ENCODE measurements around the gene METTL17. TPM values are rescaled to one million over a fixed set of nuclear protein-coding genes. Genes with fewer than 3 reads are reported as not detected.

METTL17 gene
- total and polyA plus RNA-seq, 4 donors: 20.0 to 88.6 (median 45.3) TPM

DNA sequence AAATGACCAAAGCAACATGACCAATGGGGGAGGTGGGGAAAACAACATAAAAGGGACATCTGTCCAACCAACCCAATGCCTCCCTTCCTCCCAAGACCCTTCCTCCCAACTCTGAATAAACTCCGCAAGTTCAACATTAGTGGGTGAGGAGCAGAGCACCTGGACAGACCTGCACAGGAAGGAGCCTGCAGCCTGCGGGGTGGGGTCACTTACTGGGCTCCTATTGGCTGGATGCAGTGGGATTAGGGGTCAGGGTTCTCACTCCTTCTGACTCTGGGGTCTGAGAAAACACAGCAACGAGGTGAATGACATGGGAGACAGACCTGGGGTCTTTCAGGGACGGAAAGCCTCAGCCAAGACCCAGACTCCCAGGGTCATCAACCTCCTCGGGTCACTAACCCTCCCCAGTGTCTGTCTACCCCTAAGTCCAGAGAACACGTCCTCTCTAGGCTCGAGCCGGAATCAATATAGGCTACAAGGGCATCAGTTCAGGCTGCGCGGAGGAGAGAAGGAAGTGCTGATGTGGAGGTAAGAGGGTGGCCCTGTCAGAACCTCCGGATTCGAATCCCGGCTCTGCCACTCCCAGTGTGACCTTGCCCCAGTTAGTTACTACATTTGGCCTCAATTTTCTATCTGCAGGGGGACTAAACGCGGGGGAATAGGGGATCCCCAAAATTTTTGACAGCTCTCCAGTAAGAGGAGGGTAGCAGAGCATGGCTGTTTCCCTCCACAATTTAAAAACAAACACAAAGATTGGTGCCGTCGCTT lies 34.2 kb downstream of the METTL17 start:
- ATAC-seq (ENCODE audit: low FRiP score) (no peak), DNase-seq (no peak)
- Histone ChIP-seq H3K9me3 (ENCODE audit: control insufficient read depth, low read length) (no peaks in the 10 kb centered on the region), H3K27me3 (ENCODE audit: control insufficient read depth in 1 of 2, insufficient read depth in 2 of 2, low read length in 1 of 2) (no peaks in the 10 kb centered on the region), H3K36me3 (ENCODE audit: control insufficient read depth in 1 of 2, insufficient read depth in 2 of 2, low read length in 1 of 2) (peaks cover 0 to 5% of the 10 kb centered on the region in 2 donors), H3K4me3 (ENCODE audit: low read length in 2 of 2) (peak overlapping the region; percentile 42 to 63), H3K4me1 (ENCODE audit: control insufficient read depth in 1 of 2, insufficient read depth in 2 of 2, low read length in 2 of 2) (peaks cover 0 to 3% of the 10 kb centered on the region in 2 donors), H3K27ac (ENCODE audit: low read depth in 1 of 2, low read length in 2 of 2) (peak overlapping the region in 1 of 2 donors; percentile 49)
- WGBS, 2 donors: 32 to 38% methylated on average over 17 of the region's 17 CpGs
- intact Hi-C loops (cut with DNase I): no loop called here

DNA sequence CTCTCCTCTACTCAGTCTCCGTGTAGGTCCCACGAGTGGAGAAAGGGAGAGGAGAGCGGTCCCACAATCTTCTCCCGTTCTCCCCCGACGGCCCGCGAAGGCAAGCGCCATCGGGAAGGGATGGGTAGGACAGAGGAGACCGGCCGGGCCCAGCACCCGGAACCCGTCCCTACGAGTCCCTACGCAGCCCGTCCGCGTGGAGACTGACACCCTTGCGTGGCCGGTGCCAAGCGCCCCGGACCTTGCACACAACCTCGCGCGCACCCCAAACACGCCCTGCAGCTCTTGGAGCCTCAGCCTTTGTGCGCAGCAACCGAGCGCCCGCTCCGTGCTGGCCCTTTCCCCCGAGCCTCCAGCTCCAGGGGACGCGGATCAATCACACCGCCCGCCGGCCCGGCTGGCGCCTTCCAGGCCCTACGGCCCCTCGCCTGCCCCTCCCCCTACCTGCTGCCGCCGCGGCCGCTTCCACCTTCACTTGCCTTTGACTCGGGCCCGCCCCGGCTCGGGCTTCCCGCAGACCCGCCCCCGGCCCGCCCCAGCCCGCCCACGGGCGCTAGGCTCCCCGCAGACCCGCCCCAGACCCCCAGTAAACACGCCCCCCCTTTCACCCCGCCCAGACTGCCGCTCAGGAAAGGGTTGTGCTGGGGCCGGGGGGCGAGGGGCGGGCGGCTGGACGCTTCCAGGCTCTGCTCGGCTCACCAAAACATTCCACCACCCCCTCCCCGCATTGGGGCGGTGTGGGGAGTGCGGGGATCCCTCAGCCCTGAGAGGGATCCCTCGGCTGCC lies 35.0 kb downstream of the METTL17 start, which contains the start of gene NDRG2:
TSS of gene NDRG2 (minus strand) at position 477 of the 786 bp plus-strand sequence. CDS start 1,746 bp downstream, outside the sequence.
- Histone ChIP-seq H3K27me3 (ENCODE audit: control insufficient read depth in 1 of 2, insufficient read depth in 2 of 2, low read length in 1 of 2) (no peaks in the 10 kb centered on the region), H3K4me1 (ENCODE audit: control insufficient read depth in 1 of 2, insufficient read depth in 2 of 2, low read length in 2 of 2) (peaks cover 0 to 3% of the 10 kb centered on the region in 2 donors), H3K36me3 (ENCODE audit: control insufficient read depth in 1 of 2, insufficient read depth in 2 of 2, low read length in 1 of 2) (peaks cover 0 to 2% of the 10 kb centered on the region in 2 donors), H3K4me3 (ENCODE audit: low read length in 2 of 2) (peak within 1 kb of the TSS; percentile 42 to 63), H3K27ac (ENCODE audit: low read depth in 1 of 2, low read length in 2 of 2) (peak within 1 kb of the TSS; percentile 62 to 91), H3K9me3 (ENCODE audit: control insufficient read depth, low read length) (no peaks in the 10 kb centered on the region)
- DNase-seq (peak; percentile 83 to 89), ATAC-seq (ENCODE audit: low FRiP score) (peak; percentile 90)
- 1% methylated on average over 49 to 72 of the region's 72 CpGs for WGBS, 2 donors
- intact Hi-C loops (cut with DNase I): loop anchor here in 1 of 2 donors (5.0 kb wide), 1 partner anchor 68 kb away; no protein-coding TSS in a partner anchor

DNA sequence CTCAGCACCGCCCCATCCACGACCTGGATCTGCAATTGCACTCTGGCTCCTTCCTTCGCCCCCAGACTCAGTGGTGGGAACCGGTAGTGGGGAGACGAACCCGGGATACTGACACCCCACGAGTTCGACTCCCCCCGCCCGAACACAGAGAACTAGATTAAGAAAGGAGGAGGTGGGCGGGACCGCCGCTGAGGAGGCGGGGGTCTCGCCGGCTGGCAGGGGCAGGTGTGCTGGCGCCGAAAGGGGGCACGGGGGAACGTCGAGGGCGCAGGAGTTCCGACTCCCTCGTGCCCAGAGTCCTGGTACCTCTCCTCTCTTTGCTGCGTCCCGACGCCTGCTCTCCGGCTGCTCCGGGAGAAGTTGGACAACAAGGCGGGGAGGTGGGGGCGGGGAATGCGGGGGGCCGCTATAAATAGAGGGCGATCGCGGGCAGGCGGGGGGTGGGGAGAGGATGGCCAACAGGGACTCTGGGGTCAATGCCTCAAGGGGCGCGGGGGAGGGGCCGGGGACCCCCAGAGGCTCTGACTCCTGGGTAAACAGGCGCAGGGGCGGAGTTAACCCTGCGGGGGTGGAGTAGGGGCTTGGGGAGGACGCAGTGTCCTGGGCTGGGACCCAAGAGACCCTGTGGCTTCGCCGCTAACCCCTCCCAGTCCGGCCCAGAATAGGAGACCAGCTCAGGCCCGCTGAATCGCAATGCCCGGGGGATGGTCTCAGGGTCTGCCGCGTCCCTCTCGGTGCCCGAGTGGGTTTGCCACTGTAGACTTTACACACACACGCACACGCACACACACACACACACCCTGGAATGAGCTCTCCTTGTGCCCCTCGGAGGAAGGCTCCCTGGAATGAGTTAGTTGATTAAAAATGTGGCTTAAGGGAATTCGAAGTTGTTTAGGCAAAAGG lies 35.8 kb downstream of the METTL17 start:
- Histone ChIP-seq H3K4me3 (ENCODE audit: low read length in 2 of 2) (peak overlapping the region; percentile 42 to 63), H3K27me3 (ENCODE audit: control insufficient read depth in 1 of 2, insufficient read depth in 2 of 2, low read length in 1 of 2) (no peaks in the 10 kb centered on the region), H3K4me1 (ENCODE audit: control insufficient read depth in 1 of 2, insufficient read depth in 2 of 2, low read length in 2 of 2) (peaks cover 0 to 3% of the 10 kb centered on the region in 2 donors), H3K27ac (ENCODE audit: low read depth in 1 of 2, low read length in 2 of 2) (peak overlapping the region; percentile 62 to 91), H3K9me3 (ENCODE audit: control insufficient read depth, low read length) (no peaks in the 10 kb centered on the region), H3K36me3 (ENCODE audit: control insufficient read depth in 1 of 2, insufficient read depth in 2 of 2, low read length in 1 of 2) (peaks cover 0 to 2% of the 10 kb centered on the region in 2 donors)
- 3% methylated on average over 53 to 58 of the region's 58 CpGs for WGBS, 2 donors
- ATAC-seq (ENCODE audit: low FRiP score) (peak; percentile 79), DNase-seq (peak; percentile 60 to 82)
- intact Hi-C loops (cut with DNase I): loop anchor here in 1 of 2 donors (5.0 kb wide), 1 partner anchor 67 kb away; no protein-coding TSS in a partner anchor

DNA sequence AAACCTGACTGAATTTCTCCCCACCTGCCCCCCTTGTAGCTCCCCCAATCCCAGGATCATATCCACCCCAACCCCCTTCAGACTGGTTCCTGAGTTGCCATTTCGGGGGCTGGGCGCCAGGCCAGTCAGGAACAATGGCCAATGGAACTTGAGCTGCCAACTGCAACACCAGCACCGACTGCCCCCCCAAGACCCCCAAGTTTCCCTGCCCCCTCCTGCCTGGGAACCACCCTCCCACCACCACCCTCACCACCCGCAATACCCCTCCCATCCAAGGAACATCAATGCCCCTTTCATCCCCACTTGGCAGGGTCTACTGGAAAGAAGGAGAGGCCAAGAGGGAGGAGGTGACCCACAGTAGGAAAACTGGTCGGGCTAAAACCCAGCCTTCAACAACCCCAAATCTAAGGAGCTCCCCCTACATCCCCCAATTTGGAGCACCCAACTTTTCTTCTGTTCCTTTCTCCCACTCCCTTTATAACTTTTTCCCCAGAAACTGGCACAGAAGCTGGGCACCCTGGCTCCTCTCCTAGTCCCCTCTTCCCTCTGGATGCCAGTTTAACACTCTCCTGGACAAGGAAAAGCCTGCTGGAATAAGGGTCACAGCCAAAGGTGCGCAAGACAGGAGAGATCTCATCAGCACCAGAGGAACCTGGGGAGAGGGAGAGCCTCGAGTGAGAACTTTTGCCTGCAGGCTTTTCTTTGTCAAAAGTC lies 36.7 kb downstream of the METTL17 start:
- ATAC-seq (ENCODE audit: low FRiP score): no peak
- Histone ChIP-seq H3K27me3 (ENCODE audit: control insufficient read depth in 1 of 2, insufficient read depth in 2 of 2, low read length in 1 of 2) (no peaks in the 10 kb centered on the region), H3K4me3 (ENCODE audit: low read length in 2 of 2) (no peak overlapping the region), H3K4me1 (ENCODE audit: control insufficient read depth in 1 of 2, insufficient read depth in 2 of 2, low read length in 2 of 2) (peaks cover 0 to 3% of the 10 kb centered on the region in 2 donors), H3K27ac (ENCODE audit: low read depth in 1 of 2, low read length in 2 of 2) (peak overlapping the region; percentile 62 to 74), H3K9me3 (ENCODE audit: control insufficient read depth, low read length) (no peaks in the 10 kb centered on the region), H3K36me3 (ENCODE audit: control insufficient read depth in 1 of 2, insufficient read depth in 2 of 2, low read length in 1 of 2) (no peaks in the 10 kb centered on the region)
- DNase-seq: no peak
- 32 to 37% methylated on average over 7 of the region's 7 CpGs for WGBS, 2 donors
- intact Hi-C loops (cut with DNase I): loop anchor here in 1 of 2 donors (5.0 kb wide), 1 partner anchor 66 kb away; no protein-coding TSS in a partner anchor

DNA sequence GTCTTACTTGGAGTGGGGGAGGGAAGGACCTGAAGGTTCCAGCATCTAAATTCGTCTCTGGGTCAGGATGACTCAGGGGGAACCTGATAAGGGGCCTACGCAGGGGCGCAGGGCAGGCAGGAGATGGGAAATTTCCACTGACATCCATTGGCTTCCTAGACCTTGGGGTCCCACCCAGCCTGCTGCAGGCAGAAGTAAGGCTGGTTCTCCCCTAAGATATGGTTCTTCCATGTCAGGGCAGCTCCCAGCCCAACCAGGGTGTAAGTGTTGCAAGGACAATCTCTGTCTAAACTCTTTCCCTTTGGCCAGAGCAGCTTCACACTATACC lies 37.2 kb downstream of the METTL17 start:
- intact Hi-C loops (cut with DNase I): loop anchor here in 1 of 2 donors (5.0 kb wide), 1 partner anchor 65 kb away; no protein-coding TSS in a partner anchor
- Histone ChIP-seq H3K36me3 (ENCODE audit: control insufficient read depth in 1 of 2, insufficient read depth in 2 of 2, low read length in 1 of 2) (no peaks in the 10 kb centered on the region), H3K4me1 (ENCODE audit: control insufficient read depth in 1 of 2, insufficient read depth in 2 of 2, low read length in 2 of 2) (peaks cover 0 to 3% of the 10 kb centered on the region in 2 donors), H3K27ac (ENCODE audit: low read depth in 1 of 2, low read length in 2 of 2) (peak overlapping the region; percentile 58 to 62), H3K9me3 (ENCODE audit: control insufficient read depth, low read length) (no peaks in the 10 kb centered on the region), H3K4me3 (ENCODE audit: low read length in 2 of 2) (no peak overlapping the region), H3K27me3 (ENCODE audit: control insufficient read depth in 1 of 2, insufficient read depth in 2 of 2, low read length in 1 of 2) (no peaks in the 10 kb centered on the region)
- ATAC-seq (ENCODE audit: low FRiP score) (no peak), DNase-seq (no peak)
- 4 to 10% methylated on average over 3 of the region's 3 CpGs for WGBS, 2 donors

DNA sequence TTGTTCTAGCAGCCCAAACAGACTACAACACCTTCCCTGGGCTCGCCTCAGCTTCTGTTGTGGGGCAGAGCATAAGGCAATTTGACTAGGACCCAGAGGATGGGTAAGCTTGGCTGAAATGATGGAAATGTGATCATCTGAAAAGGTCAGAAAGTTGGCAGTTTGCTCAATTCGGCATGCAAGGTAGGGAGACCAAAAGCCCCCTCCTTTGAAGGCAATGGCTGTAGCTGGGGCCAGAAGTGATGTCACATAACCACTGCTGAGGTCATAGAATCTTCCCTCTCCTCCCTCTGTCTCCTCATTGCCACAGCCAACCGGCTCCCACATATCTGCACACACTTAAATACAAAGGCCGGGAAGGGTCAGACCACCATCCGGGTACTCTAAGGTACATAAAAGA lies 40.1 kb downstream of the METTL17 start, which contains the start of gene TPPP2:
TSS of gene TPPP2 (plus strand) at position 301 of the 400 bp plus-strand sequence. CDS start 365 bp downstream, outside the sequence.
- peaks cover 0 to 3% of the 10 kb centered on the region in 2 donors for H3K4me1 ChIP-seq (ENCODE audit: control insufficient read depth in 1 of 2, insufficient read depth in 2 of 2, low read length in 2 of 2)
- H3K4me3 ChIP-seq (ENCODE audit: low read length in 2 of 2): no peak within 1 kb of the TSS
- H3K27ac ChIP-seq (ENCODE audit: low read depth in 1 of 2, low read length in 2 of 2): no peak within 1 kb of the TSS
- ATAC-seq (ENCODE audit: low FRiP score) (no peak), DNase-seq (no peak)
- H3K9me3 ChIP-seq (ENCODE audit: control insufficient read depth, low read length): no peaks in the 10 kb centered on the region
- intact Hi-C loops (cut with DNase I): loop anchor here in 1 of 2 donors (5.0 kb wide), 1 partner anchor 62 kb away; no protein-coding TSS in a partner anchor
- 95 to 96% methylated on average over 5 of the region's 5 CpGs for WGBS, 2 donors
- H3K27me3 ChIP-seq (ENCODE audit: control insufficient read depth in 1 of 2, insufficient read depth in 2 of 2, low read length in 1 of 2): no peaks in the 10 kb centered on the region
- no peaks in the 10 kb centered on the region for H3K36me3 ChIP-seq (ENCODE audit: control insufficient read depth in 1 of 2, insufficient read depth in 2 of 2, low read length in 1 of 2)

DNA sequence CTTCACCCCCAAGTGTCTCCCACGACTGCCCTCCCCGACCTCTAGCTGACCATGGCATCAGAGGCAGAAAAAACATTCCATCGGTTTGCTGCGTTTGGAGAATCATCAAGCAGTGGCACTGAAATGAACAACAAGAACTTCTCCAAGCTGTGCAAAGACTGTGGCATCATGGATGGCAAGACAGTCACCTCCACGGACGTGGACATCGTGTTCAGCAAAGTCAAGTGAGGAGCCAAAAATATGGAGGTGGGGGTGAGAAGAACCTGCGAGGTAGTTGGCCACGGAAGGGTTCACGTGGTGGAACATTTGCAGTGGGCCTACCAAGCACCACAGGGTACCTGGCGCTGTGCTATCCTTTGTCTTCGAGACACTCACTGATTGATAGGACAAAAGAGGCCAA lies 40.8 kb downstream of the METTL17 start:
- H3K4me1 ChIP-seq (ENCODE audit: control insufficient read depth in 1 of 2, insufficient read depth in 2 of 2, low read length in 2 of 2): peaks cover 0 to 3% of the 10 kb centered on the region in 2 donors
- no peak overlapping the region for H3K4me3 ChIP-seq (ENCODE audit: low read length in 2 of 2)
- H3K9me3 ChIP-seq (ENCODE audit: control insufficient read depth, low read length): no peaks in the 10 kb centered on the region
- DNase-seq (no peak), ATAC-seq (ENCODE audit: low FRiP score) (no peak)
- no peaks in the 10 kb centered on the region for H3K27me3 ChIP-seq (ENCODE audit: control insufficient read depth in 1 of 2, insufficient read depth in 2 of 2, low read length in 1 of 2)
- H3K27ac ChIP-seq (ENCODE audit: low read depth in 1 of 2, low read length in 2 of 2): no peak overlapping the region
- H3K36me3 ChIP-seq (ENCODE audit: control insufficient read depth in 1 of 2, insufficient read depth in 2 of 2, low read length in 1 of 2): no peaks in the 10 kb centered on the region
- intact Hi-C loops (cut with DNase I): no loop called here
- WGBS, 2 donors: 84 to 86% methylated on average over 12 of the region's 12 CpGs
